Upper lobe of left lung (tissue), 4 donors: ENCODE results near the gene HIVEP3.

ENCODE experiments used
- CTCF ChIP-seq, 6 experiments: fragments of 450-650 bp in 4 of 6; fragments of 200-600 bp in 2 of 6; sonication (generic) in 2 of 6; IDR thresholded peaks; one replicate each; pipeline ENCODE4 v1.5.1; 2016 to 2019; ENCODE audit warnings: antibody characterized with exemption in 6 of 6
- EP300 ChIP-seq, 4 donors: sonication (generic); formaldehyde crosslinking; IDR thresholded peaks; one replicate each; pipeline ENCODE4 v1.5.1; 2017; ENCODE audit warnings: antibody characterized with exemption in 4 of 4, control low read depth in 2 of 4
- POLR2A ChIP-seq, 4 donors: fragments of 450-650 bp; IDR thresholded peaks; one replicate each; pipeline ENCODE4 v1.5.1; 2016 to 2017; ENCODE audit warnings: antibody characterized with exemption in 4 of 4, mild to moderate bottlenecking in 2 of 4
- POLR2AphosphoS5 ChIP-seq, 2 donors: sonication (generic); formaldehyde crosslinking; IDR thresholded peaks; one replicate each; pipeline ENCODE4 v1.5.1; 2017; ENCODE audit warnings: antibody characterized with exemption in 2 of 2

- TF ChIP-seq CTCF (IDR thresholded peaks at IDR 0.05) (no peak), EP300 (IDR thresholded peaks at IDR 0.05) (no peak), POLR2A (IDR thresholded peaks at IDR 0.05) (no peak), POLR2AphosphoS5 (IDR thresholded peaks at IDR 0.05) (no peak)
These were observed 23.8 kb downstream of the HIVEP3 start for GRCh38 chr1:41894808-41895483.
